Esophagus muscularis mucosa (tissue), 4 donors: ENCODE results near the gene SAXO2.
"Not testable (repeated sequence)": the region's sequence is repeated elsewhere in the genome, so short reads cannot be mapped to it uniquely, and the experiment has no call there.

Experiments used
- CTCF ChIP-seq, 3 experiments: fragments of 200-600 bp in 2 of 3; fragments of 450-650 bp in 1 of 3; sonication (generic) in 2 of 3; IDR thresholded peaks; one replicate each; pipeline ENCODE4 v1.5.1; 2017 to 2019; ENCODE audit warnings: antibody characterized with exemption in 3 of 3, mild to moderate bottlenecking in 2 of 3, moderate library complexity in 1 of 3
- EP300 ChIP-seq: sonication (generic); formaldehyde crosslinking; IDR thresholded peaks from one replicate; pipeline ENCODE4 v1.6.1; 2017; ENCODE audit warnings: antibody characterized with exemption
- POLR2A ChIP-seq: fragments of 450-650 bp; IDR thresholded peaks from one replicate; pipeline ENCODE4 v1.6.1; 2017; ENCODE audit warnings: antibody characterized with exemption, moderate library complexity, mild to moderate bottlenecking, low read depth
- POLR2AphosphoS5 ChIP-seq, 2 donors: sonication (generic); formaldehyde crosslinking; IDR thresholded peaks; one replicate each; pipeline ENCODE4 v1.6.1; 2017; ENCODE audit warnings: antibody characterized with exemption in 2 of 2

- TF ChIP-seq POLR2A; CTCF (IDR thresholded peaks at IDR 0.05); POLR2AphosphoS5 (IDR thresholded peaks at IDR 0.05); EP300: not testable (repeated sequence)
These were observed 19.0 kb upstream of the SAXO2 start for GRCh38 chr15:82243644-82244043.
